WERI-Rb-1 (cell line): ENCODE measurements around the gene KISS1R.

ENCODE experiments used
- DNase-seq: peaks from one replicate; pipeline ENCODE4 v3.0.0-alpha.2; 2020
- H3K27ac ChIP-seq: fragments of 250-450 bp; sonication (Bioruptor Pico); 2 replicates; pipeline ENCODE4 v1.5.1; 2020; ENCODE audit warnings: mild to moderate bottlenecking, moderate library complexity
- H3K27me3 ChIP-seq: fragments of 250-450 bp; sonication (Bioruptor Pico); 2 replicates; pipeline ENCODE4 v1.5.1; 2021; ENCODE audit warnings: mild to moderate bottlenecking, low read depth, moderate library complexity; ENCODE audit not compliant: insufficient read depth, severe bottlenecking
- H3K36me3 ChIP-seq: fragments of 250-450 bp; sonication (Bioruptor Pico); 2 replicates; pipeline ENCODE4 v1.5.1; 2020; ENCODE audit warnings: mild to moderate bottlenecking, moderate library complexity
- H3K4me3 ChIP-seq: 2 replicates; pipeline ENCODE4 v1.5.1; 2011; ENCODE audit warnings: low read depth, mild to moderate bottlenecking, control low read depth, low read length
- H3K9me3 ChIP-seq: fragments of 250-450 bp; sonication (Bioruptor Pico); 2 replicates; pipeline ENCODE4 v1.5.1; 2021; ENCODE audit warnings: mild to moderate bottlenecking, moderate library complexity; ENCODE audit not compliant: severe bottlenecking
- TF ChIP-seq, protein P1 (sequence below): IDR thresholded peaks from 2 replicates; pipeline ENCODE4 v1.5.1; 2011; ENCODE audit warnings: low read depth, mild to moderate bottlenecking, control low read depth, inconsistent platforms, low read length

KISS1R gene

GRCh38 chr19:918152-918437 lies 962 bp downstream of the KISS1R start:
- peaks cover 24% of the 10 kb centered on the region for H3K27me3 ChIP-seq
- H3K9me3 ChIP-seq: no peaks in the 10 kb centered on the region
- H3K27ac ChIP-seq: no peak overlapping the region
- TF ChIP-seq, protein P1, sequence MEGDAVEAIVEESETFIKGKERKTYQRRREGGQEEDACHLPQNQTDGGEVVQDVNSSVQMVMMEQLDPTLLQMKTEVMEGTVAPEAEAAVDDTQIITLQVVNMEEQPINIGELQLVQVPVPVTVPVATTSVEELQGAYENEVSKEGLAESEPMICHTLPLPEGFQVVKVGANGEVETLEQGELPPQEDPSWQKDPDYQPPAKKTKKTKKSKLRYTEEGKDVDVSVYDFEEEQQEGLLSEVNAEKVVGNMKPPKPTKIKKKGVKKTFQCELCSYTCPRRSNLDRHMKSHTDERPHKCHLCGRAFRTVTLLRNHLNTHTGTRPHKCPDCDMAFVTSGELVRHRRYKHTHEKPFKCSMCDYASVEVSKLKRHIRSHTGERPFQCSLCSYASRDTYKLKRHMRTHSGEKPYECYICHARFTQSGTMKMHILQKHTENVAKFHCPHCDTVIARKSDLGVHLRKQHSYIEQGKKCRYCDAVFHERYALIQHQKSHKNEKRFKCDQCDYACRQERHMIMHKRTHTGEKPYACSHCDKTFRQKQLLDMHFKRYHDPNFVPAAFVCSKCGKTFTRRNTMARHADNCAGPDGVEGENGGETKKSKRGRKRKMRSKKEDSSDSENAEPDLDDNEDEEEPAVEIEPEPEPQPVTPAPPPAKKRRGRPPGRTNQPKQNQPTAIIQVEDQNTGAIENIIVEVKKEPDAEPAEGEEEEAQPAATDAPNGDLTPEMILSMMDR: no peak
- no peaks in the 10 kb centered on the region for H3K36me3 ChIP-seq
- no peak for DNase-seq
- peak overlapping the region; percentile 46 for H3K4me3 ChIP-seq

GRCh38 chr19:918481-919198 lies 1.5 kb downstream of the KISS1R start:
- TF ChIP-seq, protein P1: no peak
- DNase-seq: no peak
- H3K27me3 ChIP-seq: peaks cover 24% of the 10 kb centered on the region
- no peaks in the 10 kb centered on the region for H3K9me3 ChIP-seq
- H3K27ac ChIP-seq: no peak overlapping the region
- H3K4me3 ChIP-seq: peak overlapping the region; percentile 46
- no peaks in the 10 kb centered on the region for H3K36me3 ChIP-seq

- Histone ChIP-seq H3K27me3 (peaks cover 24% of the 10 kb centered on the region), H3K9me3 (no peaks in the 10 kb centered on the region), H3K4me3 (peak overlapping the region; percentile 42), H3K27ac (no peak overlapping the region), H3K36me3 (no peaks in the 10 kb centered on the region)
- TF ChIP-seq, protein P1: no peak
- no peak for DNase-seq
Observed at GRCh38 chr19:919199-920050, 2.3 kb downstream of the KISS1R start.

- Histone ChIP-seq H3K9me3 (no peaks in the 10 kb centered on the region), H3K36me3 (no peaks in the 10 kb centered on the region), H3K27me3 (peaks cover 24% of the 10 kb centered on the region), H3K4me3 (peak overlapping the region; percentile 42), H3K27ac (no peak overlapping the region)
- peak; percentile 65 for DNase-seq
- TF ChIP-seq, protein P1: no peak
Observed at GRCh38 chr19:920051-920864, 3.1 kb downstream of the KISS1R start.

GRCh38 chr19:924553-925086 lies 7.5 kb downstream of the KISS1R start:
- Histone ChIP-seq H3K36me3 (peaks cover 13% of the 10 kb centered on the region), H3K27ac (peak overlapping the region; percentile 95), H3K9me3 (no peaks in the 10 kb centered on the region), H3K4me3 (peak overlapping the region; percentile 72), H3K27me3 (peaks cover 7% of the 10 kb centered on the region)
- TF ChIP-seq, protein P1: no peak
- no peak for DNase-seq
